GM23338 (cell line): Measurements from ENCODE around the gene EIF3L. TPM values are rescaled to one million over a fixed set of nuclear protein-coding genes. Genes with fewer than 3 reads are reported as not detected.

Source experiments
- ATAC-seq: fragments of 200-7000 bp; cut with Tn5 transposase; 3 replicates; pipeline ENCODE4 v1.9.1; 2020
- DNase-seq: peaks from one replicate; pipeline ENCODE4 v3.0.0-alpha.2; 2015; ENCODE audit warnings: low spot score
- H2AFZ ChIP-seq: fragments of 200-600 bp; sonication (generic); 2 replicates; pipeline ENCODE4 v1.8.0; 2016; ENCODE audit warnings: antibody characterized with exemption, mild to moderate bottlenecking, moderate library complexity
- H3F3A ChIP-seq: fragments of 200-600 bp; sonication (generic); replicated peaks from 2 replicates; pipeline ENCODE4 v1.8.0; 2017; ENCODE audit warnings: antibody characterized with exemption, mixed run types, low read depth
- H3K27ac ChIP-seq: fragments of 200-600 bp; sonication (generic); 2 replicates; pipeline ENCODE4 v1.6.1; 2016; ENCODE audit warnings: low read depth
- H3K27me3 ChIP-seq: fragments of 200-600 bp; sonication (generic); 2 replicates; pipeline ENCODE4 v1.8.0; 2016; ENCODE audit warnings: mild to moderate bottlenecking, mixed run types, moderate library complexity; ENCODE audit not compliant: insufficient read depth
- H3K36me3 ChIP-seq: fragments of 200-600 bp; sonication (generic); 2 replicates; pipeline ENCODE4 v1.8.0; 2016; ENCODE audit warnings: mild to moderate bottlenecking; ENCODE audit not compliant: insufficient read depth
- H3K4me1 ChIP-seq: fragments of 200-600 bp; sonication (generic); 2 replicates; pipeline ENCODE4 v1.8.0; 2016; ENCODE audit warnings: mild to moderate bottlenecking, moderate library complexity; ENCODE audit not compliant: insufficient read depth
- H3K4me2 ChIP-seq: fragments of 200-600 bp; sonication (generic); 2 replicates; pipeline ENCODE4 v1.7.1; 2017; ENCODE audit warnings: mixed run types
- H3K4me3 ChIP-seq: fragments of 200-600 bp; sonication (generic); 2 replicates; pipeline ENCODE4 v1.6.1; 2016; ENCODE audit warnings: mixed run types
- H3K79me2 ChIP-seq: fragments of 200-600 bp; sonication (generic); replicated peaks from 2 replicates; pipeline ENCODE4 v1.8.0; 2017; ENCODE audit warnings: mild to moderate bottlenecking; ENCODE audit not compliant: insufficient read depth
- H3K9me2 ChIP-seq: fragments of 200-600 bp; sonication (generic); 2 replicates; pipeline ENCODE4 v1.8.0; 2017; ENCODE audit not compliant: insufficient read depth
- H4K20me1 ChIP-seq: fragments of 200-600 bp; sonication (generic); replicated peaks from 2 replicates; pipeline ENCODE4 v1.8.0; 2017; ENCODE audit warnings: mild to moderate bottlenecking; ENCODE audit not compliant: insufficient read depth
- H3K27ac Mint-ChIP-seq: 2 replicates; pipeline ENCODE4 v1.8.0; 2020; ENCODE audit warnings: inconsistent platforms, mild to moderate bottlenecking, moderate library complexity, mixed read lengths
- H3K27me3 Mint-ChIP-seq: 3 replicates; pipeline ENCODE4 v1.8.0; 2022; ENCODE audit warnings: low read depth, mild to moderate bottlenecking, moderate library complexity, mixed read lengths, inconsistent platforms; ENCODE audit not compliant: insufficient read depth, poor library complexity
- H3K36me3 Mint-ChIP-seq: 3 replicates; pipeline ENCODE4 v1.8.0; 2021; ENCODE audit warnings: low read depth, mild to moderate bottlenecking, inconsistent platforms, moderate library complexity, mixed read lengths
- H3K4me1 Mint-ChIP-seq: 3 replicates; pipeline ENCODE4 v1.8.0; 2020; ENCODE audit warnings: mild to moderate bottlenecking, inconsistent platforms, mixed read lengths
- H3K4me3 Mint-ChIP-seq: 3 replicates; pipeline ENCODE4 v1.8.0; 2021; ENCODE audit warnings: moderate library complexity, mild to moderate bottlenecking, inconsistent platforms, mixed read lengths
- H3K9me3 Mint-ChIP-seq: 3 replicates; pipeline ENCODE4 v1.8.0; 2020; ENCODE audit warnings: moderate library complexity, mild to moderate bottlenecking, inconsistent platforms, mixed read lengths
- POLR2AphosphoS5 ChIP-seq: IDR thresholded peaks from 2 replicates; pipeline ENCODE4 v1.6.1; 2016; ENCODE audit warnings: antibody characterized with exemption, low read depth
- polyA plus RNA-seq: library from polyadenylated mRNA; unstranded; fragments of >200 nt; fragmentation: Nextera tagmentation; extraction: Ambion mirVana; gene quantifications from 2 replicates; pipeline ENCODE4 v1.2.1, GENCODE V29; 2016
- total RNA-seq: library from RNA; depleted of rRNA; stranded (reverse); fragments of >200 nt; shearing (Covaris generic); gene quantifications from 2 replicates; pipeline ENCODE4 v1.2.3, GENCODE V29; 2014
- TF ChIP-seq, protein P1 (sequence below): fragments of 250-450 bp; sonication (Bioruptor Pico); IDR thresholded peaks from 2 replicates; pipeline ENCODE4 v1.5.0; 2020; ENCODE audit warnings: mild to moderate bottlenecking, moderate library complexity

EIF3L gene
- total and polyA plus RNA-seq, 2 experiments from 2014 or later = 430 to 459 TPM

DNA sequence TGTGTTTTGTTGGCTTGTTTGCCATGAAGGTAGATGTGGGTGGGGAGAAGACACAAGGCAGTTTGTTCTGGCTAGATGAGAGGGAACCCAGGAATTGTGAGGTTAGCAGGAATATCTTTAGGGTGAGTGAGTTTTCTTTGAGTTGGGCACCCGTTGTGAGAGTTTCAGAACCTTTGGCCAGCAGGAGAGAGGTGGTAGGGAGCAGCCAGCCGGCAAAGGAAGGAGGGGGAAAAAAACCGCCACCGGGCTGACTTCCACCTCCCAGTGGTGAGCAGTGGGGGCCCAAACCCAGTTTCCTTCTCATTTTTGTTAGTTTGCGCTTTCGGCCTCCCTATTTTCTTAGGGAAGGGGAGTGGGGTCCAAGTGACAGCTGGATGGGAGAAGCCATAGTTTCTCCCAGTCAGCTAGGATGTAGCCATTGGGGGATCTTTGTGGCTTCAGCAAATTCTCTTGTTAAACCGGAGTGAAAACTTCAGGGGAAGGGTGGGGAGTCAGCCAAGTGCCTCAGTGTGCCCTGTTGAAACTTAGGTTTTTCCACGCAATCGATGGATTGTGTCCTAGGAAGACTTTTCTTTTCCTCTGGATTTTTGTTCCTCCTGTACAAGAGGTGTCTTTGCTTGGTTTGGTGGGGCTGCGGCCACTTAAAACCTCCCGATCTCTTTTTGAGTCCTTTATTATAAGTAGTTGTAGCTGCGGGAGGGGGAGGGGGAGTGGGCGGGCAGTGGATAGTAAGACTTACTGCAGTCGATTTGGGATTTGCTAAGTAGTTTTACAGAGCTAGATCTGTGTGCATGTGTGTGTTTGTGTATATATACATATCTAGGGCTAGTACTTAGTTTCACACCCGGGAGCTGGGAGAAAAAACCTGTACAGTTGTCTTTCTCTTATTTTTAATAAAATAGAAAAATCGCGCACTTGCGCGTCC lies 42.5 kb upstream of the EIF3L start:
- Histone ChIP-seq H3K4me3 (peak overlapping the region; percentile 86), H2AFZ (no peak overlapping the region), H3K36me3 (no peaks in the 10 kb centered on the region), H3K79me2 (0 out of 2 replicates have a peak, but pooled peaks cover 6% of the 10 kb centered on the region), H3K27ac (no peak overlapping the region), H3K27me3 (peaks cover 63% of the 10 kb centered on the region), H3K4me2 (peak overlapping the region; percentile 100), H3F3A (peaks cover 20% of the 10 kb centered on the region), H4K20me1 (peaks cover 2% of the 10 kb centered on the region), H3K4me1 (peaks cover 25% of the 10 kb centered on the region), H3K9me2 (no peaks in the 10 kb centered on the region)
- TF ChIP-seq, protein P1, sequence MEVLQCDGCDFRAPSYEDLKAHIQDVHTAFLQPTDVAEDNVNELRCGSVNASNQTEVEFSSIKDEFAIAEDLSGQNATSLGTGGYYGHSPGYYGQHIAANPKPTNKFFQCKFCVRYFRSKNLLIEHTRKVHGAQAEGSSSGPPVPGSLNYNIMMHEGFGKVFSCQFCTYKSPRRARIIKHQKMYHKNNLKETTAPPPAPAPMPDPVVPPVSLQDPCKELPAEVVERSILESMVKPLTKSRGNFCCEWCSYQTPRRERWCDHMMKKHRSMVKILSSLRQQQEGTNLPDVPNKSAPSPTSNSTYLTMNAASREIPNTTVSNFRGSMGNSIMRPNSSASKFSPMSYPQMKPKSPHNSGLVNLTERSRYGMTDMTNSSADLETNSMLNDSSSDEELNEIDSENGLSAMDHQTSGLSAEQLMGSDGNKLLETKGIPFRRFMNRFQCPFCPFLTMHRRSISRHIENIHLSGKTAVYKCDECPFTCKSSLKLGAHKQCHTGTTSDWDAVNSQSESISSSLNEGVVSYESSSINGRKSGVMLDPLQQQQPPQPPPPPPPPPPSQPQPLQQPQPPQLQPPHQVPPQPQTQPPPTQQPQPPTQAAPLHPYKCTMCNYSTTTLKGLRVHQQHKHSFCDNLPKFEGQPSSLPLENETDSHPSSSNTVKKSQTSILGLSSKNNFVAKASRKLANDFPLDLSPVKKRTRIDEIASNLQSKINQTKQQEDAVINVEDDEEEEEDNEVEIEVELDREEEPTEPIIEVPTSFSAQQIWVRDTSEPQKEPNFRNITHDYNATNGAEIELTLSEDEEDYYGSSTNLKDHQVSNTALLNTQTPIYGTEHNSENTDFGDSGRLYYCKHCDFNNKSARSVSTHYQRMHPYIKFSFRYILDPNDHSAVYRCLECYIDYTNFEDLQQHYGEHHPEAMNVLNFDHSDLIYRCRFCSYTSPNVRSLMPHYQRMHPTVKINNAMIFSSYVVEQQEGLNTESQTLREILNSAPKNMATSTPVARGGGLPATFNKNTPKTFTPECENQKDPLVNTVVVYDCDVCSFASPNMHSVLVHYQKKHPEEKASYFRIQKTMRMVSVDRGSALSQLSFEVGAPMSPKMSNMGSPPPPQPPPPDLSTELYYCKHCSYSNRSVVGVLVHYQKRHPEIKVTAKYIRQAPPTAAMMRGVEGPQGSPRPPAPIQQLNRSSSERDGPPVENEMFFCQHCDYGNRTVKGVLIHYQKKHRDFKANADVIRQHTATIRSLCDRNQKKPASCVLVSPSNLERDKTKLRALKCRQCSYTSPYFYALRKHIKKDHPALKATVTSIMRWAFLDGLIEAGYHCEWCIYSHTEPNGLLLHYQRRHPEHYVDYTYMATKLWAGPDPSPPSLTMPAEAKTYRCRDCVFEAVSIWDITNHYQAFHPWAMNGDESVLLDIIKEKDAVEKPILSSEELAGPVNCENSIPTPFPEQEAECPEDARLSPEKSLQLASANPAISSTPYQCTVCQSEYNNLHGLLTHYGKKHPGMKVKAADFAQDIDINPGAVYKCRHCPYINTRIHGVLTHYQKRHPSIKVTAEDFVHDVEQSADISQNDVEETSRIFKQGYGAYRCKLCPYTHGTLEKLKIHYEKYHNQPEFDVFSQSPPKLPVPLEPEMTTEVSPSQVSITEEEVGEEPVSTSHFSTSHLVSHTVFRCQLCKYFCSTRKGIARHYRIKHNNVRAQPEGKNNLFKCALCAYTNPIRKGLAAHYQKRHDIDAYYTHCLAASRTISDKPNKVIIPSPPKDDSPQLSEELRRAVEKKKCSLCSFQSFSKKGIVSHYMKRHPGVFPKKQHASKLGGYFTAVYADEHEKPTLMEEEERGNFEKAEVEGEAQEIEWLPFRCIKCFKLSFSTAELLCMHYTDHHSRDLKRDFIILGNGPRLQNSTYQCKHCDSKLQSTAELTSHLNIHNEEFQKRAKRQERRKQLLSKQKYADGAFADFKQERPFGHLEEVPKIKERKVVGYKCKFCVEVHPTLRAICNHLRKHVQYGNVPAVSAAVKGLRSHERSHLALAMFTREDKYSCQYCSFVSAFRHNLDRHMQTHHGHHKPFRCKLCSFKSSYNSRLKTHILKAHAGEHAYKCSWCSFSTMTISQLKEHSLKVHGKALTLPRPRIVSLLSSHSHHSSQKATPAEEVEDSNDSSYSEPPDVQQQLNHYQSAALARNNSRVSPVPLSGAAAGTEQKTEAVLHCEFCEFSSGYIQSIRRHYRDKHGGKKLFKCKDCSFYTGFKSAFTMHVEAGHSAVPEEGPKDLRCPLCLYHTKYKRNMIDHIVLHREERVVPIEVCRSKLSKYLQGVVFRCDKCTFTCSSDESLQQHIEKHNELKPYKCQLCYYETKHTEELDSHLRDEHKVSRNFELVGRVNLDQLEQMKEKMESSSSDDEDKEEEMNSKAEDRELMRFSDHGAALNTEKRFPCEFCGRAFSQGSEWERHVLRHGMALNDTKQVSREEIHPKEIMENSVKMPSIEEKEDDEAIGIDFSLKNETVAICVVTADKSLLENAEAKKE (CRISPR knock-in tag) = no peak
- TF ChIP-seq POLR2AphosphoS5 = no peak
- ATAC-seq = no peak
- Mint-ChIP-seq H3K9me3 (no peaks in the 10 kb centered on the region; the same call in 2 of the 3 replicates), H3K27ac (no peak overlapping the region), H3K4me1 (peaks cover 28% of the 10 kb centered on the region), H3K36me3 (no peaks in the 10 kb centered on the region), H3K27me3 (peaks cover 56% of the 10 kb centered on the region), H3K4me3 (peak overlapping the region; percentile 89)
- peak; percentile 47 for DNase-seq
